H1 (cell line): ENCODE results near the gene RND3. TPM values are rescaled to one million over a fixed set of nuclear protein-coding genes. Genes with fewer than 3 reads are reported as not detected.

Experiments
- RAD21 ChIP-seq, 2 experiments: IDR thresholded peaks in 1 of 2; conservative IDR thresholded peaks in 1 of 2; 2 replicates each; pipeline ENCODE4 v1.6.1; 2011; ENCODE audit warnings: low read depth in 2 of 2, low read length in 2 of 2, improper control_type of control experiment in 1 of 2, inconsistent platforms in 1 of 2, mild to moderate bottlenecking in 1 of 2, moderate library complexity in 1 of 2
- polyA plus RNA-seq, 7 experiments: library from polyadenylated mRNA; depleted of rRNA in 3 of 7; stranded (reverse) in 5 of 7; unstranded in 2 of 7; fragments of >200 nt in 5 of 7; fragments of 200-250 nt in 2 of 7; gene quantifications; 1 replicate in 5 of 7; 2 replicates in 1 of 7; 4 replicates in 1 of 7; pipeline versions ENCODE4 v1.2.1 to v1.2.3, GENCODE V29; 2011 to 2013; ENCODE audit warnings: missing spikeins in 2 of 7, mixed read lengths in 2 of 7
- total RNA-seq: library from RNA; stranded (reverse); fragmentation: NEBNext Ultra II Directional; extraction: Animal tissue kit (Norgen Biotek cat#: 25700); gene quantifications from 2 replicates; pipeline ENCODE4 v1.2.1, GENCODE V29; 2021
- TF ChIP-seq, protein P1 (sequence below): fragments of 300-600 bp; sonication (generic); IDR thresholded peaks from 2 replicates; pipeline ENCODE4 v1.7.1; 2012; ENCODE audit warnings: low read length, moderate library complexity, mild to moderate bottlenecking, inconsistent platforms; ENCODE audit not compliant: insufficient replicate concordance

The RND3 gene
- total and polyA plus RNA-seq, 2 of the 8 experiments (the other 6 are each of a cell fraction or from before 2014, with no cell fraction given): 12.2 to 25.6 TPM

DNA sequence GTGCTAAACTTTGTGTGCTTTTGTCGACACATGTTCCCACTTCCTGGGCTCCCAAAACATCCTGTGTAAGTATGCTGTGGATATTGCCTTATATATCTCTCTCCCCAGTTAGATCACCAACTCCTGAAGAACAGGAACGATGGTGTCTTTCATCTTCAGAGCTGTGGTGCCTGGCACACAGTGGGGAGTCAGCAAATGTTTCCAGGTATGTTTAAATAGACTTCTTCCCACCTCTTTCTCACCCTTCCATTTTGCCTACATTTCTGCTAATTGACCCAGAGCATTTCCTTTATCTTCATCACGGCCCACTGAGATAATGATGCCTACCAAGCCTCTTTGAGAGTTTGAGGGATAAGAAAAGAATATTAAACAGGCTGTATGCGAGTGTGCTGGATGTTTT lies 60.7 kb downstream of the RND3 start (continued):
- TF ChIP-seq, protein P1, sequence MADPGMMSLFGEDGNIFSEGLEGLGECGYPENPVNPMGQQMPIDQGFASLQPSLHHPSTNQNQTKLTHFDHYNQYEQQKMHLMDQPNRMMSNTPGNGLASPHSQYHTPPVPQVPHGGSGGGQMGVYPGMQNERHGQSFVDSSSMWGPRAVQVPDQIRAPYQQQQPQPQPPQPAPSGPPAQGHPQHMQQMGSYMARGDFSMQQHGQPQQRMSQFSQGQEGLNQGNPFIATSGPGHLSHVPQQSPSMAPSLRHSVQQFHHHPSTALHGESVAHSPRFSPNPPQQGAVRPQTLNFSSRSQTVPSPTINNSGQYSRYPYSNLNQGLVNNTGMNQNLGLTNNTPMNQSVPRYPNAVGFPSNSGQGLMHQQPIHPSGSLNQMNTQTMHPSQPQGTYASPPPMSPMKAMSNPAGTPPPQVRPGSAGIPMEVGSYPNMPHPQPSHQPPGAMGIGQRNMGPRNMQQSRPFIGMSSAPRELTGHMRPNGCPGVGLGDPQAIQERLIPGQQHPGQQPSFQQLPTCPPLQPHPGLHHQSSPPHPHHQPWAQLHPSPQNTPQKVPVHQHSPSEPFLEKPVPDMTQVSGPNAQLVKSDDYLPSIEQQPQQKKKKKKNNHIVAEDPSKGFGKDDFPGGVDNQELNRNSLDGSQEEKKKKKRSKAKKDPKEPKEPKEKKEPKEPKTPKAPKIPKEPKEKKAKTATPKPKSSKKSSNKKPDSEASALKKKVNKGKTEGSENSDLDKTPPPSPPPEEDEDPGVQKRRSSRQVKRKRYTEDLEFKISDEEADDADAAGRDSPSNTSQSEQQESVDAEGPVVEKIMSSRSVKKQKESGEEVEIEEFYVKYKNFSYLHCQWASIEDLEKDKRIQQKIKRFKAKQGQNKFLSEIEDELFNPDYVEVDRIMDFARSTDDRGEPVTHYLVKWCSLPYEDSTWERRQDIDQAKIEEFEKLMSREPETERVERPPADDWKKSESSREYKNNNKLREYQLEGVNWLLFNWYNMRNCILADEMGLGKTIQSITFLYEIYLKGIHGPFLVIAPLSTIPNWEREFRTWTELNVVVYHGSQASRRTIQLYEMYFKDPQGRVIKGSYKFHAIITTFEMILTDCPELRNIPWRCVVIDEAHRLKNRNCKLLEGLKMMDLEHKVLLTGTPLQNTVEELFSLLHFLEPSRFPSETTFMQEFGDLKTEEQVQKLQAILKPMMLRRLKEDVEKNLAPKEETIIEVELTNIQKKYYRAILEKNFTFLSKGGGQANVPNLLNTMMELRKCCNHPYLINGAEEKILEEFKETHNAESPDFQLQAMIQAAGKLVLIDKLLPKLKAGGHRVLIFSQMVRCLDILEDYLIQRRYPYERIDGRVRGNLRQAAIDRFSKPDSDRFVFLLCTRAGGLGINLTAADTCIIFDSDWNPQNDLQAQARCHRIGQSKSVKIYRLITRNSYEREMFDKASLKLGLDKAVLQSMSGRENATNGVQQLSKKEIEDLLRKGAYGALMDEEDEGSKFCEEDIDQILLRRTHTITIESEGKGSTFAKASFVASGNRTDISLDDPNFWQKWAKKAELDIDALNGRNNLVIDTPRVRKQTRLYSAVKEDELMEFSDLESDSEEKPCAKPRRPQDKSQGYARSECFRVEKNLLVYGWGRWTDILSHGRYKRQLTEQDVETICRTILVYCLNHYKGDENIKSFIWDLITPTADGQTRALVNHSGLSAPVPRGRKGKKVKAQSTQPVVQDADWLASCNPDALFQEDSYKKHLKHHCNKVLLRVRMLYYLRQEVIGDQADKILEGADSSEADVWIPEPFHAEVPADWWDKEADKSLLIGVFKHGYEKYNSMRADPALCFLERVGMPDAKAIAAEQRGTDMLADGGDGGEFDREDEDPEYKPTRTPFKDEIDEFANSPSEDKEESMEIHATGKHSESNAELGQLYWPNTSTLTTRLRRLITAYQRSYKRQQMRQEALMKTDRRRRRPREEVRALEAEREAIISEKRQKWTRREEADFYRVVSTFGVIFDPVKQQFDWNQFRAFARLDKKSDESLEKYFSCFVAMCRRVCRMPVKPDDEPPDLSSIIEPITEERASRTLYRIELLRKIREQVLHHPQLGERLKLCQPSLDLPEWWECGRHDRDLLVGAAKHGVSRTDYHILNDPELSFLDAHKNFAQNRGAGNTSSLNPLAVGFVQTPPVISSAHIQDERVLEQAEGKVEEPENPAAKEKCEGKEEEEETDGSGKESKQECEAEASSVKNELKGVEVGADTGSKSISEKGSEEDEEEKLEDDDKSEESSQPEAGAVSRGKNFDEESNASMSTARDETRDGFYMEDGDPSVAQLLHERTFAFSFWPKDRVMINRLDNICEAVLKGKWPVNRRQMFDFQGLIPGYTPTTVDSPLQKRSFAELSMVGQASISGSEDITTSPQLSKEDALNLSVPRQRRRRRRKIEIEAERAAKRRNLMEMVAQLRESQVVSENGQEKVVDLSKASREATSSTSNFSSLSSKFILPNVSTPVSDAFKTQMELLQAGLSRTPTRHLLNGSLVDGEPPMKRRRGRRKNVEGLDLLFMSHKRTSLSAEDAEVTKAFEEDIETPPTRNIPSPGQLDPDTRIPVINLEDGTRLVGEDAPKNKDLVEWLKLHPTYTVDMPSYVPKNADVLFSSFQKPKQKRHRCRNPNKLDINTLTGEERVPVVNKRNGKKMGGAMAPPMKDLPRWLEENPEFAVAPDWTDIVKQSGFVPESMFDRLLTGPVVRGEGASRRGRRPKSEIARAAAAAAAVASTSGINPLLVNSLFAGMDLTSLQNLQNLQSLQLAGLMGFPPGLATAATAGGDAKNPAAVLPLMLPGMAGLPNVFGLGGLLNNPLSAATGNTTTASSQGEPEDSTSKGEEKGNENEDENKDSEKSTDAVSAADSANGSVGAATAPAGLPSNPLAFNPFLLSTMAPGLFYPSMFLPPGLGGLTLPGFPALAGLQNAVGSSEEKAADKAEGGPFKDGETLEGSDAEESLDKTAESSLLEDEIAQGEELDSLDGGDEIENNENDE: no peak
- TF ChIP-seq RAD21 (IDR thresholded peaks at IDR 0.05 in 1 of 2, conservative IDR thresholded peaks at IDR 0.05 in 1 of 2; ENCODE audit: low read depth in 2 of 2, low read length in 2 of 2): no peak
